Kidney glomerular epithelial cell (primary cell): ENCODE data around the gene STOX2.
"Not testable (repeated sequence)": the region's sequence is repeated elsewhere in the genome, so short reads cannot be mapped to it uniquely, and the experiment has no call there.

Source experiments
- DNase-seq: peaks from one replicate; lab custom pipeline; 2025; lab: John Stamatoyannopoulos, UW

The STOX2 gene

GRCh38 chr4:183936047-183936446 is 30.9 kb downstream of the STOX2 start:
- no peak for DNase-seq

DNA sequence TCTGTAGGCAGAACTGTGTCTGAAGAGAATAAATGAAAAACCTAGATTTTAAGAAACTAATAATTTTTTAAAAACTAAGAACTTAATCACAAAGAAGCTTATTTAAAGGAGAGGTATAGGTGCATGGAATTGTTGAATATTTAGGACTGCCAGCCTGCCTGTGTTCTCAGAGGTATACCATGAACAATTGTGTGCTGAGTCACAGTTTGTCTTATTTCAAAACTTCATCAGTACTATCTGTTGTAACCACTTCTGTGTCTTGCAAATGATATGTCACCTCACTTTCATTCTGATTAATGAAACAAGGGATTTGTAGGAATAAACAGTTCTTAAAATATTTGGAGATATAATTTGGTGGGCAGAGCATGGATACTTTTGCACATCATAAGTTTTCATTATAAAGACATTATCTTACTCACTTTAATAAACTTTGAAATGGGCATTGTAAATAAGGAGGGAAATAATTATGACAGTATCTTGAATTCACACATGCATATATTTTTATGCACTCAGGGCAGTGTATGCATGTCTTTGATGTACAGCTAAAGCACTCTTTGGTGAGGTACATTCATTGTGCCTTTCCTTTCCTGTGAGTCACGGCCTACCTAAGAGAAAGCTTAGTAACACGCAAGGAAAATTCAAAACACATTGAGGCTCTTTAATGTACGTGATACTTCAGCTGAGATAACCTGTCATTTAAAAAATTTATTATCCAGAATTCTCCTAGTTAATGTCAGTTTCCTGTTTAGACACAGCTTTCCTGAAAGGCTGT is 31.7 kb downstream of the STOX2 start:
- no peak for DNase-seq

- DNase-seq: no peak
Measured at GRCh38 chr4:183940864-183941263, 35.8 kb downstream of the STOX2 start.

GRCh38 chr4:183941964-183942363 is 36.9 kb downstream of the STOX2 start:
- no peak for DNase-seq

DNA sequence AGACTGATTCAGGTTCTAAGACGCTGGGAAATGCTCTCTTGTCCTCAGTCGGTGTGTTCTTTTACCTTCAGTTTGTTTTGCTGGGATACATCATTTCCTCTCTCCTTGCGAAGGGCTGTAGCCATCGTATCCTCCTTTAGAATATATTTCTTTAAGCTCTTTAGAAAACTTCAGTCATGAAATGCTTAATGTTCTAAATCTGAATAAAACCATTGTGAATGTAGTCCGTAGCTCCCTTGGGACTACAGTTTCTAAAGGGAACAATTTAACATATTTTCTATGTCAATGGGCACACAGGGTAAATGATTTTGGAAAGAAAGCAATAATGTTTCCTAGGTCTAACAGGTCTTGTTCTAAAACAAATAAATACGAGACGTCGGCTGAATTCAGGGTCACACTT is 40.6 kb downstream of the STOX2 start:
- no peak for DNase-seq

DNA sequence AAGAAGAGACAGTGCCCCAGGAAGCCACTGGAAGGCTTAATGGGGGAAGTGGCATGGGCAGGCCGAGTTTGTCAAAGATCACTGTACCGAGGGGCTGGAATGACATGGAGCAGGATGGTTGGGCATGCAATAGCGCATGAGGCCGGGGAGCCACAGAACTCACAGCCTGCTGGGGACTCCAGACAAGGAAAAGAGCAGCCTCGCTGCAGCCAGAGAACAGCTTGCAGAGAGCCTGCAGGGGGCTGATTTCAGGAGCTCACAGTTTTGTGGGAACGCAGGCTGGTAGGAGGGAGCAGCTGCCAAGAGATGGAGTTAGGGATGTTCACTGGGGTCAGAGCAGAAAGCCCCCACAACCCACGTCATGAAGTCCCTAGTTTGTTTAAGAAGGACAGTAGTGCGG is 45.4 kb downstream of the STOX2 start:
- DNase-seq: no peak

DNA sequence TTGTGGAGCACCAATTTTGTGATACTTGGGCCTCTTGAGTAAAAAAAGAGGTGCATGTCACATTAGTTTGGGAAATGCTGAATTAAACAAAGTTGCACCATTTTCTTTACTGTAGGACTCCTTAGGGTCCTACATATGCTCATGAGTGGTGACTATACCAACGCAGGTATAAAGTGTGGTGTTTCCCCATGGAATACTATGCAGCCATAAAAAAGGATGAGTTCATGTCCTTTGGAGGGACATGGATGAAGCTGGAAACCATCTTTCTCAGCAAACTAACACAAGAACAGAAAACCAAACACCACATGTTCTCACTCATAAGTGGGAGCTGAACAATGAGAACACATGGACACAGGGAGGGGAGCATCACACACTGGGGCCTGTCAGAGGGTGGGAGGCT is 47.5 kb downstream of the STOX2 start:
- DNase-seq: not testable (repeated sequence)

- DNase-seq: no peak
Measured at GRCh38 chr4:183959319-183960045, 54.4 kb downstream of the STOX2 start.

GRCh38 chr4:183960046-183960420 is 54.9 kb downstream of the STOX2 start:
- peak; percentile 24 for DNase-seq

GRCh38 chr4:183960962-183961541 is 55.9 kb downstream of the STOX2 start:
- DNase-seq: no peak

DNA sequence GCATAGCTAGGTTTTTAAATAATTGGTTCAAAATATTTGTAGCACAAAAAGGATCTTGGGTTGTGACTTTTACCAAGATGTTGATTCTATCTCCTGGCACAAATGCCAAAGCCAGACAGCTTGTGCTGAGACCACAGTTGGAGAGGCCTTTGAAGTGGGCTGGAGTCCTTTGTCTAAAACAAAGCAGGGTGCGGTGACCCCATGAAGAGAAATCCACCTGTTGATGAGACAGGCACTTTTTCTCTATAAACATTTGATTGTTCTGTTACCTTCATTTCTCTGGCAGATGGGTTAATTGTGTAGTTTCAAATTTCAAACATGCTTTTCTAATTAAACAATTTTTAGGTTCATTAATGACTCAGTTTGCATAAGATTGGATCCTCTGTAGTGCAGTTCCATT is 56.7 kb downstream of the STOX2 start:
- no peak for DNase-seq

DNA sequence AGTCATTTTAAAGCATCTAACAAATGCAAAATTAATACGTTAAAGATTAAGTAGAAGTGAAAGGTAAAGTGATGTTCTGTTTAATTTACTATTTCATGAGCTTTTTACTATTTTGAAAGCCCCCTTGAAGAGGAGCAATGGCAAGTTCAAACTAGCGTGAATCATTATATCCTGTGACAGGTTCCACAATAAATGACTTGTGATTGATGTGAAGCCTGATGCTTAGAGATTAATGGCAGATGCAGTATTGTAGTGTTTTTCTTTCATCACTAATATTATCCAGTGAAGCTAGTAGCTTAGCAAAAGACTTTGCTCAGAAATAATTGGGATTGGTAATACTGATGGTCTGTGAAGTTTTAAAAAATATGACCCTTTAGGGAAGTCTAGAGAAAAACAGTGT is 57.3 kb downstream of the STOX2 start:
- no peak for DNase-seq

- DNase-seq: peak; percentile 23
Measured at GRCh38 chr4:183966371-183966770, 61.3 kb downstream of the STOX2 start.

DNA sequence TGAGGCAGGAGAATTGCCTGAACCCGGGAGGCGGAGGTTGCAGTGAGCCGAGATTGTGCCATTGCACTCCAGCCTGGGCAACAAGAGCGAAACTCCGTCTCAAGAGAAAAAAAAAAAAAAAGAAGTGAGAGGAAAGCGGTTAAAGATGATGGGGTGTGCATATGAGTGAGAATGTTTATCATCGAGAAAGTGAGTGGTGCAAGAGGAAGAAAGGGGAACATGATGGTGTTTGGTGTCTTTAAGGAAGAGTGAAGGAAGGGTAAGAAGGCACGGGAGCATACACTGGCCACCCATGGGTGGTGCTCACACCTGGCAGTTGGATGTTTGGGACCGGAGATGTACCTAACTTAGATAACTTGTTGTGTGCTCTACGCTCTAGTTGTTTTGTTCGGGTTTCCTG is 62.2 kb downstream of the STOX2 start:
- DNase-seq: no peak

GRCh38 chr4:183968502-183968901 is 63.4 kb downstream of the STOX2 start:
- DNase-seq: no peak

DNA sequence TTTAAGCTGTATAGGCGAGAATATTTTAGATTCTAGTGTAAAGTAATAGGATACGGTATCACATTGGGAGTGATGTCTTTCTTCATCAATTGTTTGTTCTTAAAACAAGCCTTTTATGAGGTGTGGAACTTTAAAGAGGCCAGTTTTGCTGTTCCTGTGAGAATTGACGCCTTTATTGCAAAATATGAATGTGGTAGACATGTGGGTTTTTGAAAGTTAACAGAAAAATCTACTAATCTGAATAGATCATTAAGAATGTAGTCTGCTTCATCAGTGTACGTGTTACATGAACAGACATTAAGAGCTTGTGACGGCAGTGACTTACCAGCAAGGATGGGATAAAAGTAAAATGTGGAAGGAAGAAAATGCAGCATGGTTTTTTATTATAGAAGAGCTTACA is 63.8 kb downstream of the STOX2 start:
- DNase-seq: no peak

GRCh38 chr4:183969596-183969995 is 64.5 kb downstream of the STOX2 start:
- DNase-seq: no peak

DNA sequence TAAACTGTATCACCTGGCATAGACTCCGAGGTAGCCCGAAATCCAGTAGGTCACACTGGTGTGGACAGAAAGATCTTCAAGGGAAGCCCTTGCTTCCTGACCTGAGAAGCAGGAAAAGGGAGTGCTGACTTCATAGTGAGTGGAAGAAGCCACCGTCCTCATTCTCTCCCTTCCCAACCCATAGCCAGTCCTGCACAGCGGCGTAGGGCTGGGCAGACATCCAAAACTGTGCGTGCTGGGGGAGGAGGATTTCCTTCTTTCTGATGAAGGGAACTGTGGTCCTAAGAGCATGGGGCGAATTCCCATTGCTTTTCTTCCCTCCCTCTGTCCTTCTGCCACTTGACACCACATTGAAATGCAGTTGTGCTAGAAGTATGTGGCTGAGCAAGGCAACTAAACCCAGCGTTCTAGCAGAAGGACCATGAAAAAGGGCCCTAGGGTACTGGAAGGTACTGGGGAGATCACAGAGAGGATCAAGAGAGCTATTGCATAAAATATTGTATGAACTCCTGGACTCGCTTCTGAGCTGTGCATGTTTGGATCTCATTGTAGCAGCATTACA is 66.9 kb downstream of the STOX2 start:
- DNase-seq: no peak

GRCh38 chr4:183977707-183978106 is 72.6 kb downstream of the STOX2 start:
- DNase-seq: no peak

DNA sequence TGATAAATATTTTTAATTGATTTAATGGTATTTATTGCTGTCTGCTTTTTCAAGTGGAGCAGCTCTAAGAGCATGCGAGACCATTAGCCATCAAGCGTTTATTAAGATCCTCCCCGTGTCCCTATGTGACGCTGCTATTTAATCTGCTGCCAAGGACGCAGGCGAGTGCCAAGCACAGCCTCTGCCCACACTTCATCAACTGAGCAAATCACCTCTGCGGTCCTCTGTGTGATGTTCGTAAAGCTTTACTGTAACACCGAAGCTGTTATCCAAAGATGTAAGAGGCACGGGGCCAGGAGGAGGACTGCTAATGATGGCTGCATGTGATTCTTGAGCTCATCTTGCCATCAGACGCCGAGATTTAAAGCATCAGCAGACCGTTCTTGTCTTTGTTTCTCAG is 79.5 kb downstream of the STOX2 start:
- DNase-seq: no peak

DNA sequence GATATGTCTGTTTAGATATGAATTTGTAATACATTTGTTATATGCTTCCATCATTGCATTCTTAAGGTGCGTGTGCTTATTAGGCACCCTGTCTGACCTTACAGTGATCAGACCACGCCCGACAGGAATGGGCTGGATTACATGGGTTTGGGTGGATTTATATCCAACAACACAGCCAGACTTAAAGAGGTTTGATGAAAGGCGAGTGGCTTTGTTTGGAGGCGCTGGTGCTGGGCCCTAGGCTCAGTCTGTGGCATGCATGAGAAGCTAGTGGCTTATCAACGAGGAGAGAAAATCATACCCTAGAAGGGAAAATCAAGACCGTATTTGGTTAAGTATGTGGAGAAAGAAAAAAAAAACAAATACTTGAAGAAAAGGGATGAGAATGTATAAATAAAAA is 80.7 kb downstream of the STOX2 start:
- DNase-seq: no peak

- no peak for DNase-seq
Measured at GRCh38 chr4:183986291-183986970, 81.3 kb downstream of the STOX2 start.
